H1 (cell line): ENCODE results near the gene PHOSPHO2. TPM values are rescaled to one million over a fixed set of nuclear protein-coding genes. Genes with fewer than 3 reads are reported as not detected.

Experiments
- CTCF ChIA-PET: fragments of 300-600 bp; sonication (Branson Sonifier 250); formaldehyde crosslinking; loops from one replicate; lab custom pipeline; 2021; ENCODE audit not compliant: partially characterized antibody; lab: Charles Lee
- POLR2A ChIA-PET: fragments of 300-600 bp; sonication (Branson Sonifier 250); formaldehyde crosslinking; loops from one replicate; lab custom pipeline; 2021; ENCODE audit warnings: inconsistent platforms; ENCODE audit not compliant: partially characterized antibody; lab: Charles Lee
- DNase-seq, 2 experiments: peaks; one replicate each; pipeline versions ENCODE4 v3.0.0 to v3.0.0-alpha.2; 2010 to 2022; ENCODE audit warnings: low spot score in 2 of 2, low read depth in 1 of 2, mixed read lengths in 1 of 2
- FAIRE-seq: peaks from 2 replicates; lab custom pipeline; 2011; peaks lifted over from hg19 to GRCh38; lab: Jason Lieb, UNC
- H2AFZ ChIP-seq: 2 replicates; pipeline ENCODE4 v1.8.1; 2012; ENCODE audit warnings: low read length, inconsistent platforms
- H2AK5ac ChIP-seq: 2 replicates; pipeline ENCODE4 v1.6.1; 2013; ENCODE audit warnings: low read depth, low read length
- H2BK120ac ChIP-seq: replicated peaks from 2 replicates; pipeline ENCODE3; 2013; ENCODE audit warnings: low read depth, low read length, inconsistent platforms
- H2BK12ac ChIP-seq: 2 replicates; pipeline ENCODE4 v1.6.1; 2013; ENCODE audit warnings: low read depth, low read length
- H2BK15ac ChIP-seq: 2 replicates; pipeline ENCODE4 v1.6.1; 2013; ENCODE audit warnings: low read length
- H2BK20ac ChIP-seq: 2 replicates; pipeline ENCODE4 v1.6.1; 2013; ENCODE audit warnings: low read length
- H2BK5ac ChIP-seq: 2 replicates; pipeline ENCODE4 v1.6.1; 2013; ENCODE audit warnings: low read depth, low read length
- H3K14ac ChIP-seq: 2 replicates; pipeline ENCODE4 v1.6.1; 2013; ENCODE audit warnings: inconsistent platforms; ENCODE audit not compliant: insufficient read length
- H3K18ac ChIP-seq: 2 replicates; pipeline ENCODE4 v1.6.1; 2013; ENCODE audit warnings: low read length; ENCODE audit errors: extremely low read depth
- H3K23ac ChIP-seq: 2 replicates; pipeline ENCODE4 v1.6.1; 2013; ENCODE audit warnings: inconsistent platforms; ENCODE audit not compliant: insufficient read length
- H3K23me2 ChIP-seq: 2 replicates; pipeline ENCODE4 v1.6.1; 2013; ENCODE audit warnings: low read depth, low read length
- H3K27ac ChIP-seq: 2 replicates; pipeline ENCODE4 v1.6.1; 2011; ENCODE audit warnings: low read depth, low read length, inconsistent platforms
- H3K27me3 ChIP-seq, 4 experiments: replicated peaks in 1 of 4; 1 replicate in 1 of 4; 2 replicates in 3 of 4; pipeline versions ENCODE4 v1.6.1 to v1.8.1; 2011 to 2013; ENCODE audit warnings: low read length in 3 of 4, mild to moderate bottlenecking in 3 of 4, inconsistent platforms in 2 of 4, mixed read lengths in 2 of 4, moderate library complexity in 1 of 4; ENCODE audit not compliant: control insufficient read depth in 3 of 4, insufficient read depth in 3 of 4; ENCODE audit errors: extremely low read depth in 1 of 4
- H3K36me3 ChIP-seq, 4 experiments: 2 replicates each; pipeline versions ENCODE4 v1.6.1 to v1.8.1; 2011 to 2013; ENCODE audit warnings: mild to moderate bottlenecking in 4 of 4, low read length in 3 of 4, moderate library complexity in 2 of 4, control low read depth in 1 of 4, inconsistent platforms in 1 of 4; ENCODE audit not compliant: insufficient read depth in 4 of 4, control insufficient read depth in 2 of 4
- H3K4ac ChIP-seq: replicated peaks from 2 replicates; pipeline ENCODE3; 2013; ENCODE audit warnings: low read length, low read depth, mixed read lengths, inconsistent platforms; ENCODE audit not compliant: insufficient read length
- H3K4me1 ChIP-seq, 4 experiments: replicated peaks in 1 of 4; 1 replicate in 1 of 4; 2 replicates in 3 of 4; pipeline versions ENCODE4 v1.6.1 to v1.8.1; 2011 to 2013; ENCODE audit warnings: low read length in 3 of 4, inconsistent platforms in 2 of 4, mixed read lengths in 1 of 4; ENCODE audit not compliant: insufficient read depth in 4 of 4, control insufficient read depth in 3 of 4
- H3K4me2 ChIP-seq, 2 experiments: 2 replicates each; pipeline versions ENCODE4 v1.6.1 to v1.8.1; 2011 to 2013; ENCODE audit warnings: low read depth in 2 of 2, low read length in 2 of 2, control low read depth in 1 of 2, inconsistent platforms in 1 of 2, mild to moderate bottlenecking in 1 of 2; ENCODE audit not compliant: insufficient read depth in 1 of 2
- H3K4me3 ChIP-seq, 4 experiments: fragments of 200-600, 300-600 bp in 1 of 4; sonication (generic), shearing (Covaris generic), sonication (Bioruptor Twin) in 1 of 4; 2 replicates each; pipeline versions ENCODE4 v1.5.1 to v1.8.1; 2011 to 2016; ENCODE audit warnings: low read length in 4 of 4, low read depth in 3 of 4, control low read depth in 2 of 4, inconsistent platforms in 2 of 4, mild to moderate bottlenecking in 2 of 4, mixed read lengths in 1 of 4, moderate library complexity in 1 of 4; ENCODE audit not compliant: insufficient read depth in 2 of 4; ENCODE audit errors: extremely low read depth in 1 of 4
- H3K56ac ChIP-seq: replicated peaks from 2 replicates; pipeline ENCODE3; 2013; ENCODE audit warnings: low read depth, mild to moderate bottlenecking, mixed read lengths, low read length, inconsistent platforms; ENCODE audit not compliant: insufficient read length
- H3K79me1 ChIP-seq: 2 replicates; pipeline ENCODE4 v1.6.1; 2013; ENCODE audit warnings: low read depth, low read length, control low read depth
- H3K79me2 ChIP-seq, 2 experiments: 2 replicates each; pipeline versions ENCODE4 v1.6.1 to v1.8.1; 2012 to 2013; ENCODE audit warnings: low read length in 2 of 2, mild to moderate bottlenecking in 2 of 2, inconsistent platforms in 1 of 2; ENCODE audit not compliant: insufficient read depth in 2 of 2, control insufficient read depth in 1 of 2
- H3K9ac ChIP-seq, 4 experiments: replicated peaks in 1 of 4; 1 replicate in 1 of 4; 2 replicates in 3 of 4; pipeline versions ENCODE4 v1.6.1 to v1.8.1; 2011 to 2013; ENCODE audit warnings: low read depth in 3 of 4, low read length in 3 of 4, control low read depth in 2 of 4, mild to moderate bottlenecking in 2 of 4, moderate library complexity in 2 of 4, inconsistent platforms in 1 of 4; ENCODE audit errors: extremely low read depth in 1 of 4
- H3K9me3 ChIP-seq, 2 experiments: 2 replicates each; pipeline versions ENCODE4 v1.6.1 to v1.8.1; 2012 to 2013; ENCODE audit warnings: mild to moderate bottlenecking in 2 of 2, moderate library complexity in 2 of 2, control low read depth in 1 of 2, inconsistent platforms in 1 of 2, low read depth in 1 of 2, low read length in 1 of 2, mixed read lengths in 1 of 2; ENCODE audit not compliant: insufficient read depth in 2 of 2
- H4K20me1 ChIP-seq, 2 experiments: replicated peaks in 1 of 2; 2 replicates each; pipeline versions ENCODE3 to v1.8.1; 2011 to 2013; ENCODE audit warnings: inconsistent platforms in 2 of 2, low read length in 2 of 2, mild to moderate bottlenecking in 1 of 2; ENCODE audit not compliant: insufficient read depth in 2 of 2, control insufficient read depth in 1 of 2
- H4K5ac ChIP-seq: 2 replicates; pipeline ENCODE4 v1.6.1; 2013; ENCODE audit warnings: low read length, low read depth, mixed read lengths, inconsistent platforms; ENCODE audit not compliant: insufficient read length
- H4K8ac ChIP-seq: 2 replicates; pipeline ENCODE4 v1.8.0; 2013; ENCODE audit warnings: mild to moderate bottlenecking, moderate library complexity, low read length, inconsistent platforms; ENCODE audit not compliant: insufficient read depth; ENCODE audit errors: extremely low read depth
- H4K91ac ChIP-seq: replicated peaks from 2 replicates; pipeline ENCODE3; 2013; ENCODE audit warnings: low read length, mixed read lengths, inconsistent platforms; ENCODE audit not compliant: insufficient read length
- CEBPB ChIP-seq: IDR thresholded peaks from 2 replicates; pipeline ENCODE4 v1.6.1; 2012; ENCODE audit warnings: low read depth, low read length
- HDAC6 ChIP-seq: IDR thresholded peaks from one replicate; pipeline ENCODE4 v1.7.1; 2012; ENCODE audit warnings: low read depth, mild to moderate bottlenecking, inconsistent platforms, low read length, moderate library complexity
- WGBS, 2 experiments: shearing (Covaris generic) in 1 of 2; methylation state at CpG; one replicate each; pipeline versions ENCODE4 v1.1.6 to v1.1.7; 2013 to 2015; ENCODE audit warnings: low lambda C conversion rate in 2 of 2, mixed read lengths in 2 of 2, inconsistent platforms in 1 of 2, low coverage in 1 of 2, missing lambda C conversion rate in 1 of 2; ENCODE audit not compliant: insufficient replicate concordance in 2 of 2, insufficient coverage in 1 of 2, insufficient read length in 1 of 2; ENCODE audit errors: extremely low coverage in 1 of 2, missing lambda C conversion rate in 1 of 2; 5-methylcytosine and 5-hydroxymethylcytosine counted together
- polyA plus RNA-seq, 7 experiments: library from polyadenylated mRNA; depleted of rRNA in 3 of 7; stranded (reverse) in 5 of 7; unstranded in 2 of 7; fragments of >200 nt in 5 of 7; fragments of 200-250 nt in 2 of 7; gene quantifications; 1 replicate in 5 of 7; 2 replicates in 1 of 7; 4 replicates in 1 of 7; pipeline versions ENCODE4 v1.2.1 to v1.2.3, GENCODE V29; 2011 to 2013; ENCODE audit warnings: missing spikeins in 2 of 7, mixed read lengths in 2 of 7
- total RNA-seq: library from RNA; stranded (reverse); fragmentation: NEBNext Ultra II Directional; extraction: Animal tissue kit (Norgen Biotek cat#: 25700); gene quantifications from 2 replicates; pipeline ENCODE4 v1.2.1, GENCODE V29; 2021
- TF ChIP-seq, protein P1 (sequence below): IDR thresholded peaks from 2 replicates; pipeline ENCODE4 v1.6.1; 2011; ENCODE audit warnings: low read depth, mild to moderate bottlenecking, low read length; ENCODE audit not compliant: insufficient read depth

Gene PHOSPHO2
- total and polyA plus RNA-seq, 2 of the 8 experiments (the other 6 are each of a cell fraction or from before 2014, with no cell fraction given): 2.4 to 8.5 TPM

DNA sequence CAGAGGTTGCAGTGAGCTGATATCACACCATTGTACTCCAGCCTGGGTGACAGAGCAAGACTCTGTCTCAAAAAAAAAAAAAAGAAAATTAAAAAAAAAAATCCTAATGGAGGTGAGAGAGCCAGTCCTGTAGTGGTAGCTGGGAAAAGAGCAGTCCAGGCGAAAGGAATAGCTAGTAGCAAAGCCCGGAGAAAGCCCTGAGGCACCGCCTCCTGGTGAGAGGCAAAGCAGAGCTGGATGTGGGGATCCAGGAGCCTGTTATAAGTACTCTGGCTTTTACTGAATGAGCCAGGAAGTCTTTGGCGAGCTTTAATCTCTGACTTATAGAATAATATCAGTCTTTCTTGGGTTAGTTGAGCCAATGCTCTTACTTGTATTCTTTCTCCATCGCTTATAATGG, 32.8 kb downstream of the PHOSPHO2 start:
- CTCF ChIA-PET: interaction anchor here (0.9 kb wide), 3 partner anchors 199 to 1118 kb away, joined by 3 to 4 read pairs (median 3); no protein-coding TSS in a partner anchor
- Histone ChIP-seq H3K56ac (no peak overlapping the region), H2AK5ac (no peak overlapping the region), H3K36me3 (no peaks in the 10 kb centered on the region), H2BK15ac (no peak overlapping the region), H2BK120ac (no peak overlapping the region), H4K20me1 (no peaks in the 10 kb centered on the region), H3K9me3 (no peaks in the 10 kb centered on the region), H2BK12ac (no peak overlapping the region), H4K5ac (no peak overlapping the region), H3K4me1 (no peaks in the 10 kb centered on the region; a peak in 1 of 7 replicates), H2AFZ (no peak overlapping the region), H3K9ac (no peak overlapping the region), H3K4me2 (no peak overlapping the region), H3K27me3 (no peaks in the 10 kb centered on the region), H3K79me1 (no peaks in the 10 kb centered on the region), H4K91ac (no peak overlapping the region), H3K14ac (no peak overlapping the region), H3K79me2 (no peaks in the 10 kb centered on the region), H3K23me2 (no peaks in the 10 kb centered on the region), H2BK20ac (no peak overlapping the region), H3K18ac (no peak overlapping the region), H3K23ac (no peak overlapping the region), H2BK5ac (no peak overlapping the region), H3K4me3 (no peak overlapping the region), H3K27ac (no peak overlapping the region), H4K8ac (no peak overlapping the region), H3K4ac (no peak overlapping the region)
- FAIRE-seq (no peak), DNase-seq (no peak)
- TF ChIP-seq HDAC6 (no peak), CEBPB (no peak)
- TF ChIP-seq, protein P1, sequence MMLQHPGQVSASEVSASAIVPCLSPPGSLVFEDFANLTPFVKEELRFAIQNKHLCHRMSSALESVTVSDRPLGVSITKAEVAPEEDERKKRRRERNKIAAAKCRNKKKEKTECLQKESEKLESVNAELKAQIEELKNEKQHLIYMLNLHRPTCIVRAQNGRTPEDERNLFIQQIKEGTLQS: no peak
- POLR2A ChIA-PET: no interaction called here
- WGBS, 2 experiments: 77% methylated on average over 5 of the region's 5 CpGs; no CpG with 5 or more reads in 1 of the 2 experiments
